Esophagus mucosa (tissue), 1 donor: Measurements from ENCODE around the gene SORT1. TPM values are rescaled to one million over a fixed set of nuclear protein-coding genes. Genes with fewer than 3 reads are reported as not detected.
"Not testable (repeated sequence)": the region's sequence is repeated elsewhere in the genome, so short reads cannot be mapped to it uniquely, and the experiment has no call there.

Source experiments
- ATAC-seq: fragments of 200-7000 bp; cut with Tn5 transposase; one replicate; pipeline ENCODE4 v1.9.1; 2020
- total RNA-seq: library from RNA; stranded (reverse); gene quantifications from one replicate; pipeline ENCODE4 v1.2.4, GENCODE V29; 2023
- donor health status: DM: yes; HTN: yes; CAD: no.

Gene SORT1
- total RNA-seq, 1 donor from 2014 or later, result 60.6 TPM

- ATAC-seq, result no peak
Measured at GRCh38 chr1:109396871-109397580, 692 bp downstream of the SORT1 start.

GRCh38 chr1:109396513-109396839 lies 1.2 kb downstream of the SORT1 start:
- ATAC-seq, result no peak

GRCh38 chr1:109395602-109396512 lies 1.9 kb downstream of the SORT1 start:
- peak; percentile 28 for ATAC-seq

DNA sequence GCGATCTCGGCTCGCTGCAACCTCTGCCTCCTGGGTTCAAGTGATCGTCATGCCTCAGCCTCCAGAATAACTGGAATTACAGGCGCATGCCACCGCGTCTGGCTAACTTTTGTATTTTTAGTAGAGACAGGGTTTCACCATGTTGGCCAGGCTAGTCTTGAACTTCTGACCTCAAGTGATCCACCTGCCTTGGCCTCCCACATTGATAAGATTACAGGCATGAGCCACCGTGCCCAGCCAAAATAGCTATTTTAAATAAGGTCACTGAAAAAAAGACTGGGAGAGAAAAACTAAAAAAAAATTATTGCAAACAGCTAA lies 2.5 kb downstream of the SORT1 start:
- ATAC-seq, result not testable (repeated sequence)

DNA sequence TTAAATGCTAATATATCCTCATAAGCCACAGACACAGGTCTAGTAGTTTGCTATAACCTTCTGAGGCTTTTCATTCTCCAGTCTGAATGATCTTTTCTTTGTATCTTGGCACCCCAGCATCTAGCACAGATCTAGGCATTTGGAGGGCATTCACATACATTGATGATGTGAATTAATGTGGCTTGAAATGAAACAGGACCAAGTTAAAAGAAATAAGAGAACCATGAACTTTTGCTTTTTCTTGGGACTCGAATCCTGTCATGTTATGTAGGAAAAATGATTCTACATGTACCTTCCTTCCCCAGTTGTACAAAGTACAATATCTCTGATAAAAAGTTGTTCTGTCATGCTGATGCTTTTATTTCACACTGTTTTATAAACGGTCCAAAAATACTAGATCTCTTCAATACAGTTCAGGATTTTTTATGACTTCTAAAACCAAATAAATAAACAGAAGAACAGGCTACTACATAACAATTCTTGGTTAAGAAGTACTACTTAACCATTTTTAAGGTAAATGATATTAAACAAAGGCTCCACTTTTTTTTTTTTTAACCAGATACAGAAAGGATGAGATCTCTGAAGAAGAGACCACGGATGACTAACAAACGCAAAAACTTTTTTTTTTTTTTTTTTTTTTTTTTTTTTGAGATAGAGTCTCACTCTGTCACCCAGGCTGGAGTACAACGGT lies 3.0 kb downstream of the SORT1 start:
- ATAC-seq, result no peak

GRCh38 chr1:109393617-109394233 lies 4.0 kb downstream of the SORT1 start:
- no peak for ATAC-seq

DNA sequence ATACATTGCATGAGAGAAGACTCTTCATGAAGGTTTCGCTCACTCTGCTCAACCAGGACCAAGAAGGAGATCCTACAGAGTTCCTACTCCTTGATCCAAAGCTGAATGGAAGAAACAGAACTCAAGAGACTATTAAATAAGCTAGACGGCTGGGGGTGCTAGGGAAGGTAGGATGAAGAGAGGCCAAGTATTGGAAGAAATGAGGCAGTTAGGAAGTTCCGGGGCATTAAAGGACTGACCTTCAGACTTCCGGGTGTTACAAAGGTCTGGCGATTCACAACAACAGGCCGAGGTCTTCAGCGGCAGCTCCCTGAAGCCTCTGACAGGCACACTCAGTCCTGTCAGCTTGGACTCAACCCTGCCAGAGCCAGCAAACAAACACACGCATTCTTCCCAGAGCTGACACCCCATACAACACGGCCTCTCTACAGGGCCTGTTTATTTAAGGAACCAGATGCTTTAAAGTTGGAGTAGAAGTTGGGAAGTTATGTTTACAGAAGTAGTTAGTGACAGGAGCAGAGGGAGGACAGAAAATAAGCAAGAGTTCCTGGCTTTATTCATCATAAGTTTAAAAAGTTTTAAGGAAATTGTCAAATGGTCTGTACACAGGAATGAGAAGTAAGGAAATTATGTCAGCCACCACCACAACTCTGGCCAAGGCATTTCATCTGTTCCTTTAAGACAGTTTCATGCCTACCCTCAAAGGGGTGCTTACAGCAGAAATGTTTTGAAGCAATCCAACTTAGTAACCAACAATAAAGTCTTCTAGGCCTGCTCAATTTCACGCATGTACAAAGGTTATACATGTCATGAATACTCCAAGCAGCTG lies 4.7 kb downstream of the SORT1 start:
- no peak for ATAC-seq

GRCh38 chr1:109392037-109392787 lies 5.5 kb downstream of the SORT1 start:
- no peak for ATAC-seq

- no peak for ATAC-seq
Measured at GRCh38 chr1:109391626-109392025, 6.1 kb downstream of the SORT1 start.

DNA sequence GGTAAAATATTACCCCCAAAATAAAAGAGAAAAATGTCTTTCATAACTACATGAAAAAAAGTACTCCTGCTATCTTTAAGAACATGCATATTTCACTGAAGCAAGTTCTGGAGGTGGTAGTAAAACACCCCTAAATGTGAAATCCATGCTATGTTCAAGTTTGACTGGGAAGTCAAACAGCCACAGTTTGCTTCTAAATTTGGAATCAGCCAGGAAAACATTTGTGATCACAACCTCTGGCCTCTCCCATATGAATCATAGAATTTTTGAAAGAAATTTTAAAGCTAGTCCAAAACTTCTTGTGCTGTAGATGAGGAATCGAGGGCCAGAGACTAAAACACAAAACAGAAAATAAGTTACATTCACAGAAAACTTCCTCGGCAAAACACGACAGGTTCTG lies 6.6 kb downstream of the SORT1 start:
- ATAC-seq, result no peak

GRCh38 chr1:109389638-109390341 lies 7.9 kb downstream of the SORT1 start:
- no peak for ATAC-seq

DNA sequence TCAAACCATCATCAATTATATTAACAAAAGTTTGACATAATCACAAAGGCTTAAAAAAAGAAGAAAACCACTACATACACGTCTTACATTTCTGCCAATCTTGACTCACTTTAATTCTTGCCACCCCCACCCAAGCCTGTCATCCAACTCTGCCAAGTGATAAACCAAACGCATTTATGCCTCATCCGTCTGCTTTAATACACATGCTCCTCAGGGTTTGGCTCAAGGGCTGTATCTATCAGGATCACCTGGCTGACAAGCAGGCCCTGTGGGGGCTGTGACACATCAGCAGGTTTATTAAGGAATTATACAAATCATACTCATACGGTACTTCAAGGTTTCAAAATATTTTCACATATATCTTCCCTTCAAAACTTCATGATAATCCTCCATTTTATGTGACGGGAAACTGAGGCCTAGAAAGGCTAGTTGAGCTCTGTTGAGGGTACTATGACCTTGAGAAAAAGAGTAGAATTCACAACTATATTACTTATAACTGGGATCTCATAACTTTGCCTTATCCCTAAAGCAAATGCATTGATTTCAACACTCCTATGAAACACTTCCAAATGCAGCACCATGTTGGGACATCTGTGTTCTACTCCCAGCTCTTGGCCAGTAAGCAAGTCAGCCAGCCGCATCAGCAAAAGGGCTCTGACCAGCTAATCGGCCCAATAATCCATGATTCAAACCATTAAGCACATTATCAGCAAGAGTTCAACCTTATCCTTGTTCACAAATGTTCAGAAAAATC lies 8.7 kb downstream of the SORT1 start:
- no peak for ATAC-seq

DNA sequence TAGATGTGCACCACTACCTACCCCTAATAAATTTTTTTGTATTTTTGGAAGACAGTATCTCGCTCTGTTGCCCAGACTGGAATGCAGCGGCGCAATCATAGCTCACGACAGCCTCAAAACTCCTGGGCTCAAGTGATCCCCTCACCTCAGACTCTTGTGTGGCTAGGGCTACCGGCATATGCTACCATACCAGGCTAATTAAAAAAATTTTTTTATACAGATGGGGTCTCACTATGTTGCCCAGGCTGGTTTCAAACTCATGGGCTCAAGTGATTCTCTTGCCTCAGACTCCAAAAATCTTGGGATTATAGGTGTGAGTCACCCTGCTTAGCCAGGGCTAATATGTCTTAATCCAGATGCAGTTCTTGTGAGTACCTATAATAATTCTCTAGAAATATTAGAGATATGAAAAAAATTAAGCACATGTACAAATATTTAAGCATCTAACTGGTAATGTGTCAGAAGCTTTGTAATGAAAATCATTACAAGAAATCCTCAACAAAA lies 9.5 kb downstream of the SORT1 start:
- ATAC-seq, result no peak

- no peak for ATAC-seq
Measured at GRCh38 chr1:109386054-109386717, 11.5 kb downstream of the SORT1 start.

DNA sequence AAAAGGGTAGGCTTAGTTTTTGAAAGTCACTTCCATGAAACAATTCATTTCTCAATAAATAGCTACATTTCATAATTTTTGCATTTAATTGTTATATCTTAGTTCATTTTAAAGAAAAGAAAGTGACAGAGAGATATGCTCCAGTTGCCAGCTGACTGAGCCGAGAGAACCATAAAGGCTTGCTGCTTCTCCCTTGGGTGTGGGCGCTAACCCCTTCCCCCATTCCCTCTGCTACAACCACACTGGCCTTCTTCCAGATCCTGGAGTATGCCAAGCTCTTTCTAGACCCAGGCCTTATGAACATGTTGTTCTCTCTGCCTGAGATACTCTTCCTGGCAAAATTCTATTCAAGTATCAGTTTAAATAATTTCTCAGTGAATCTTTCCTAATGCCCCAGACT lies 12.3 kb downstream of the SORT1 start:
- no peak for ATAC-seq

DNA sequence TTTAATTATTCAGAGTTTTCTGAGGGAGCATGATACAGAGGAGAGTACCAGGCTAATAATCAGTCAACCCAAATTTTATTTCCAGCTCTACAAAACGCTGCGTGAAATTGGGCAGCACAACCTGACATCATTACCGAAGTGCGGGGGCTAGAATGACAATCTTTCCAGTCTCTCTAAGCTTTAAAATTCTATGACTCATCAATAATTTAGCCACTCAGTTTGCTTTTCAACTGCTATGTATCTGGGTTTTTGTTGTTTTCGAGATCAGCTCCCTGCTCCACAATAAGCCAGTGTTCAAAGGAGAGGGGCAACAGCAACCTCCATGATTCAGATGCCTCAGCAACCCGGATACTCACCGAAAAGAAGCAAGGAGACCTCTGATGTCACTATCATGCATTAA lies 13.9 kb downstream of the SORT1 start:
- ATAC-seq, result no peak

DNA sequence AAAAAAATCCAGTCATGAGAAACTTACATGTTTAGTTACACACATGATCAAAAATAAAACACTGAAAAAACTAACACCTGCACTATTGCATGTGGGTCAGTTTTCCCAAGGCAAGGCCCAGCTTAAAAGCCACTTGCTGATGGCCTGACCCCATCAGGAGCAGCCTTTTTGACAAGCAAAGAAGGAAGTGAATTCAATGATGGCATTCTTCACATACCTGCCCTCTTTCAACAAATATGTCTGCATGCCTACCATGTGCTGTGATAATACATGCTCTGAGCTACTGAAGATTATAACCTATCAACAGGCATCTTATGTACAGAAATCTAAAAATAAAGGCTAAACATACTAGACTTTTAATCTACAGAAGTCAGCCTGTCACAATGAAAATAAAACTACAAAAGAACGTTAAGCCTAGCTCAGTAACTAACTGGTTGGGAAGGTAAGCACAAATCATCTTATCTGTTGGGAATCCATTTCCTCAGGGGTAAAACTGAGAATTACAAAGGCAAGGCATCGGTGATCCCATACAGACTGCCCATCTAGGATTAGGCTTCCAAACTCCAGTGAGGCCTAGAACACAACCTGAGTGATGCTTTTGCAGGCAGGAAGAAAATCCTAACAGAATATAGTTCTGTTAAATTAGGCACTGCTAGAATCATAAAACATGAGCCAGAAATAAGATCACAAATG lies 14.5 kb downstream of the SORT1 start:
- ATAC-seq, result no peak

- ATAC-seq, result no peak
Measured at GRCh38 chr1:109381573-109381972, 16.1 kb downstream of the SORT1 start.

GRCh38 chr1:109379907-109380306 lies 17.8 kb downstream of the SORT1 start:
- no peak for ATAC-seq
